Ovary (tissue), 9 donors: ENCODE results near the gene GPR162. TPM values are rescaled to one million over a fixed set of nuclear protein-coding genes. Genes with fewer than 3 reads are reported as not detected.

Source experiments
- DNase-seq, 5 donors: peaks; one replicate each; pipeline ENCODE4 v3.0.0-alpha.2; 2019 to 2020
- H3K27ac ChIP-seq, 2 donors: fragments of 200-600 bp; one replicate each; pipeline versions ENCODE4 v1.5.1 to v1.8.0; 2019 to 2022
- H3K27me3 ChIP-seq: fragments of 200-600 bp; one replicate; pipeline ENCODE4 v1.8.0; 2022
- H3K36me3 ChIP-seq: fragments of 200-600 bp; sonication (generic); one replicate; pipeline ENCODE4 v1.5.1; 2019
- H3K4me1 ChIP-seq: one replicate; pipeline ENCODE4 v1.8.1; 2013; ENCODE audit warnings: mild to moderate bottlenecking, moderate library complexity; ENCODE audit not compliant: insufficient read depth
- H3K4me3 ChIP-seq: fragments of 200-600 bp; sonication (generic); one replicate; pipeline ENCODE4 v1.5.1; 2017
- H3K9me3 ChIP-seq, 2 donors: fragments of 200-600 bp in 1 of 2; sonication (generic) in 1 of 2; one replicate each; pipeline versions ENCODE4 v1.5.1 to v1.8.1; 2013 to 2019; ENCODE audit warnings: mild to moderate bottlenecking in 1 of 2, moderate library complexity in 1 of 2
- EP300 ChIP-seq: sonication (generic); formaldehyde crosslinking; IDR thresholded peaks from one replicate; pipeline ENCODE4 v1.6.1; 2017; ENCODE audit warnings: antibody characterized with exemption
- POLR2A ChIP-seq: fragments of 450-650 bp; IDR thresholded peaks from one replicate; pipeline ENCODE4 v1.6.1; 2017; ENCODE audit warnings: antibody characterized with exemption, mild to moderate bottlenecking, moderate library complexity
- WGBS, 3 donors: extraction: QIAGEN DNeasy Blood & Tissue Kit in 1 of 3; methylation state at CpG; one replicate each; pipeline versions ENCODE4 v1.1.5 to v1.1.7; 2013 to 2017; 5-methylcytosine and 5-hydroxymethylcytosine counted together
- intact Hi-C, 4 donors: fragments of 100-400 bp; cut with DNase I; formaldehyde crosslinking; loops; one replicate each; pipeline versions ENCODE4 v1.11.0 to v1.15.1; 2022 to 2023
- polyA plus RNA-seq, 2 donors: library from polyadenylated mRNA; stranded (reverse); fragments of 200-250 nt in 1 of 2; fragments of 350-450 nt in 1 of 2; fragmentation: Illumina TruSeq in 1 of 2; extraction: RNeasy Lipid Tissue Mini Kit (QIAGEN cat#74804) in 1 of 2; gene quantifications; one replicate each; pipeline ENCODE4 v1.2.3, GENCODE V29; 2013 to 2014
- total RNA-seq, 7 donors: library from RNA; depleted of rRNA in 2 of 7; stranded (reverse); fragments of >200 nt in 2 of 7; fragmentation: NEBNext Ultra II Directional in 3 of 7; extraction: Animal tissue kit (Norgen Biotek cat#: 25700) in 3 of 7; gene quantifications; one replicate each; pipeline versions ENCODE4 v1.1.0 to v1.2.4, GENCODE V29; 2016 to 2023
- TF ChIP-seq, protein P1 (sequence below), 3 donors: fragments of 450-650 bp in 2 of 3; fragments of 200-600 bp in 1 of 3; IDR thresholded peaks; one replicate each; pipeline versions ENCODE4 v1.5.1 to v1.8.0; 2016 to 2022; ENCODE audit warnings: antibody characterized with exemption in 3 of 3, mild to moderate bottlenecking in 1 of 3
- donor health status: DM: no; HTN: no; CAD: no; lungs with moderate emphysema.
- donor health status: DM: no; HTN: no; CAD: no.
- donor health status: Bipolar disorder and iron deficiency.
- donor health status: DM: yes; HTN: yes; CAD: no.
- donor health status: DM: no; HTN: no; CAD: no.
- donor health status: DM: yes; HTN: yes; CAD: no.

Gene GPR162
- total and polyA plus RNA-seq, 9 donors = 0.60 to 12.0 (median 7.6) TPM

DNA sequence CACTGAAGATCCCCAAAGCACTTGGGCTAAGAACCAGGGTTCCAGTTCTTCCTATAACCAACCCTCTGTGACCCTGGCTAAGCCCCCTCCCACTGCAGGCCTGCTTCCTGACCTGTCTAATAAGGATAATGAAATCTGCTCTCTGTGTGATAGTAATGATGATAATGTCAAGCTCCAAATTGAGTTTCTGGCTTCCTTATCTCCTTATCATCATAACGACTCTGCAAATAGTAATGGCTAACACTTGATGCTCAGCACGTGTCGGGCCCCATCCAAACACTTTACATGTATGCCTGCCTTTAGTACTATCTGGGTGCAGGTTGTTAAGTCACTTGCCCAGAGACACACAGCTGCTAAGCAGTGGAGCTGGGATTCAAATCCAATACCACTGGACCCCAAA is 5.0 kb upstream of the GPR162 start:
- no peaks in the 10 kb centered on the region for H3K27me3 ChIP-seq
- TF ChIP-seq POLR2A (no peak), EP300 (no peak)
- TF ChIP-seq, protein P1, sequence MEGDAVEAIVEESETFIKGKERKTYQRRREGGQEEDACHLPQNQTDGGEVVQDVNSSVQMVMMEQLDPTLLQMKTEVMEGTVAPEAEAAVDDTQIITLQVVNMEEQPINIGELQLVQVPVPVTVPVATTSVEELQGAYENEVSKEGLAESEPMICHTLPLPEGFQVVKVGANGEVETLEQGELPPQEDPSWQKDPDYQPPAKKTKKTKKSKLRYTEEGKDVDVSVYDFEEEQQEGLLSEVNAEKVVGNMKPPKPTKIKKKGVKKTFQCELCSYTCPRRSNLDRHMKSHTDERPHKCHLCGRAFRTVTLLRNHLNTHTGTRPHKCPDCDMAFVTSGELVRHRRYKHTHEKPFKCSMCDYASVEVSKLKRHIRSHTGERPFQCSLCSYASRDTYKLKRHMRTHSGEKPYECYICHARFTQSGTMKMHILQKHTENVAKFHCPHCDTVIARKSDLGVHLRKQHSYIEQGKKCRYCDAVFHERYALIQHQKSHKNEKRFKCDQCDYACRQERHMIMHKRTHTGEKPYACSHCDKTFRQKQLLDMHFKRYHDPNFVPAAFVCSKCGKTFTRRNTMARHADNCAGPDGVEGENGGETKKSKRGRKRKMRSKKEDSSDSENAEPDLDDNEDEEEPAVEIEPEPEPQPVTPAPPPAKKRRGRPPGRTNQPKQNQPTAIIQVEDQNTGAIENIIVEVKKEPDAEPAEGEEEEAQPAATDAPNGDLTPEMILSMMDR (IDR thresholded peaks at IDR 0.05) = no peak
- H3K27ac ChIP-seq = no peak overlapping the region
- H3K4me1 ChIP-seq = peaks cover 4% of the 10 kb centered on the region
- no peaks in the 10 kb centered on the region for H3K9me3 ChIP-seq
- no peak for DNase-seq
- no peak overlapping the region for H3K4me3 ChIP-seq
- no peaks in the 10 kb centered on the region for H3K36me3 ChIP-seq
- intact Hi-C loops = no loop called here
- 58 to 66% (median 63%) methylated on average over 3 of the region's 3 CpGs for WGBS, 3 donors

- no peak for TF ChIP-seq POLR2A
- TF ChIP-seq, protein P1 (IDR thresholded peaks at IDR 0.05) = no peak
- WGBS, 3 donors = 79 to 90% (median 83%) methylated on average over 8 of the region's 8 CpGs
- H3K4me1 ChIP-seq = peaks cover 6% of the 10 kb centered on the region
- intact Hi-C loops = no loop called here
- H3K4me3 ChIP-seq = no peak overlapping the region
- H3K9me3 ChIP-seq = no peaks in the 10 kb centered on the region
- DNase-seq = no peak
- H3K36me3 ChIP-seq = no peaks in the 10 kb centered on the region
- no peak overlapping the region for H3K27ac ChIP-seq
- no peaks in the 10 kb centered on the region for H3K27me3 ChIP-seq
Measured at GRCh38 chr12:6817098-6817497, 4.5 kb upstream of the GPR162 start.

DNA sequence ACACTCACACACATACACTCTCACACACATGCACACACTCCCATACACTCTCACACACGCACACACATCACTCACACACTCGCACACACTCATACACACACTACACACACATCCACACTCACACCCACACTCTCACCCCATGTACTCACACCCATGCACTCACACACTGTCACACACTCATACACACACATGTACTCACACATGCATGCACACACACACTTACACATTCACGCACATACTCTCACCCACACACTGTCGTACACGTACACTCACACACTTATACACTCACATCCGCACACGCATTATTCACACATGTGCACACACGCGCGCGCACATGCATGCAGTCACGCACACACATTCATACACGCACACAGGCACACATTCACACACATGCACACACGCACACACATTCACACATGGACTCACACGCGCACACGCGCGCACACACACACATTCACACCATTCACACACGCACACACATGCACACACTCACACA is 3.9 kb upstream of the GPR162 start:
- H3K9me3 ChIP-seq = no peaks in the 10 kb centered on the region
- no peak overlapping the region for H3K27ac ChIP-seq
- intact Hi-C loops = no loop called here
- WGBS, 3 donors = 77 to 81% (median 79%) methylated on average over 20 of the region's 20 CpGs
- no peak overlapping the region for H3K4me3 ChIP-seq
- TF ChIP-seq POLR2A = no peak
- no peak for TF ChIP-seq EP300
- TF ChIP-seq, protein P1 (IDR thresholded peaks at IDR 0.05) = no peak
- H3K27me3 ChIP-seq = no peaks in the 10 kb centered on the region
- no peaks in the 10 kb centered on the region for H3K36me3 ChIP-seq
- no peak for DNase-seq
- peaks cover 6% of the 10 kb centered on the region for H3K4me1 ChIP-seq

DNA sequence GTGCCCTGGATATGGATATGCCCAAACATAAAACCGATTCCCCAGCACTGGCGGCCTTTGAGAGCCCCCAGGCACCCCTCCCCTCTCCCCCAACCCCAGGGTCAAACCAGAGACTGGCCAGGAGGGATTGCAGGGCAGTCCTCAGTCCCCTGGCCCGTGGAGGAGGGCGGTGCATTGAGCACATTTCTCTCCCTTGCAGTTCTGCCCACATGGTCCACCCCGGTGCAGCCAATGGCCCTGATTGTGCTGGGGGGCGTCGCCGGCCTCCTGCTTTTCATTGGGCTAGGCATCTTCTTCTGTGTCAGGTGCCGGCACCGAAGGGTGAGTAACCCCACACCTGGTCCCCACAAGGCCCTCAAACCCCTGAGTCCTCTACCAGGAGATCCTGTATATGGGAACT is 3.4 kb upstream of the GPR162 start:
- 25 to 35% (median 26%) methylated on average over 10 of the region's 10 CpGs for WGBS, 3 donors

More for the DNA sequence above, 3.4 kb upstream of the GPR162 start:
- DNase-seq = peak in 3 of 5 donors; percentile 52 to 72 (median 63)
- intact Hi-C loops = no loop called here
- Histone ChIP-seq H3K36me3 (no peaks in the 10 kb centered on the region), H3K9me3 (no peaks in the 10 kb centered on the region), H3K27me3 (no peaks in the 10 kb centered on the region), H3K27ac (peak overlapping the region in 1 of 2 donors; percentile 59), H3K4me3 (no peak overlapping the region), H3K4me1 (peaks cover 6% of the 10 kb centered on the region)
- TF ChIP-seq, protein P1 (IDR thresholded peaks at IDR 0.05) = no peak
- TF ChIP-seq EP300 = no peak
- no peak for TF ChIP-seq POLR2A
